Aorta (tissue), 5 donors: ENCODE measurements around the gene XYLT1. TPM values are rescaled to one million over a fixed set of nuclear protein-coding genes. Genes with fewer than 3 reads are reported as not detected.
A peak's percentile ranks its signal among the peaks of the same experiment; 100 is the strongest.

ENCODE experiments used
- ATAC-seq: fragments of 200-7000 bp; cut with Tn5 transposase; one replicate; pipeline ENCODE4 v1.9.1; 2022; ENCODE audit warnings: moderate library complexity; ENCODE audit not compliant: low FRiP score
- DNase-seq, 2 donors: peaks; one replicate each; pipeline ENCODE4 v3.0.0-alpha.2; 2020
- H3K27ac ChIP-seq, 2 donors: one replicate each; pipeline ENCODE4 v1.5.1; 2013; ENCODE audit warnings: low read length in 2 of 2, mild to moderate bottlenecking in 2 of 2, moderate library complexity in 2 of 2, control low read depth in 1 of 2, inconsistent platforms in 1 of 2, low read depth in 1 of 2
- H3K27me3 ChIP-seq, 2 donors: one replicate each; pipeline ENCODE4 v1.6.1; 2013; ENCODE audit warnings: control low read depth in 1 of 2, low read length in 1 of 2, mild to moderate bottlenecking in 1 of 2, moderate library complexity in 1 of 2; ENCODE audit not compliant: insufficient read depth in 2 of 2, control insufficient read depth in 1 of 2
- H3K36me3 ChIP-seq, 2 donors: one replicate each; pipeline ENCODE4 v1.6.1; 2013; ENCODE audit warnings: control low read depth in 1 of 2, low read length in 1 of 2, mild to moderate bottlenecking in 1 of 2; ENCODE audit not compliant: insufficient read depth in 2 of 2, control insufficient read depth in 1 of 2
- H3K4me1 ChIP-seq, 2 donors: one replicate each; pipeline ENCODE4 v1.6.1; 2013; ENCODE audit warnings: low read length in 2 of 2, control low read depth in 1 of 2, mild to moderate bottlenecking in 1 of 2, moderate library complexity in 1 of 2; ENCODE audit not compliant: insufficient read depth in 2 of 2, control insufficient read depth in 1 of 2
- H3K4me3 ChIP-seq, 2 donors: one replicate each; pipeline ENCODE4 v1.5.1; 2013; ENCODE audit warnings: low read length in 2 of 2, control low read depth in 1 of 2, mild to moderate bottlenecking in 1 of 2
- H3K9me3 ChIP-seq: one replicate; pipeline ENCODE4 v1.6.1; 2013; ENCODE audit warnings: mild to moderate bottlenecking, low read length; ENCODE audit not compliant: control insufficient read depth
- WGBS, 2 donors: extraction: QIAGEN DNeasy Blood & Tissue Kit; methylation state at CpG; one replicate each; pipeline ENCODE4 v1.1.7; 2013; 5-methylcytosine and 5-hydroxymethylcytosine counted together
- intact Hi-C, 2 donors: fragments of 100-400 bp; cut with DNase I; formaldehyde crosslinking; loops; one replicate each; pipeline versions ENCODE4 v1.14.2 to v1.15.0; 2022
- polyA plus RNA-seq, 2 donors: library from polyadenylated mRNA; stranded (reverse); fragments of 200-250 nt; gene quantifications; one replicate each; pipeline ENCODE4 v1.2.3, GENCODE V29; 2013
- total RNA-seq, 2 donors: library from RNA; stranded (reverse); fragmentation: NEBNext Ultra II Directional; extraction: Animal tissue kit (Norgen Biotek cat#: 25700); gene quantifications; one replicate each; pipeline ENCODE4 v1.2.1, GENCODE V29; 2021
- donor health status: healthy with polysubstance abuse.
- donor health status: Bipolar disorder and iron deficiency.
- donor health status: DM: no; HTN: no; CAD: no.
- donor health status: DM: no; HTN: no; CAD: no.
- donor health status: DM: yes; HTN: yes; CAD: no.

The XYLT1 gene
- total and polyA plus RNA-seq, 4 donors, result 1.3 to 15.9 (median 8.6) TPM

- ATAC-seq (no peak), DNase-seq (no peak)
- Histone ChIP-seq H3K27me3 (no peaks in the 10 kb centered on the region), H3K4me3 (no peak overlapping the region), H3K36me3 (no peaks in the 10 kb centered on the region), H3K9me3 (no peaks in the 10 kb centered on the region), H3K27ac (no peak overlapping the region), H3K4me1 (peaks cover 0 to 4% of the 10 kb centered on the region in 2 donors)
- WGBS, 2 donors, result 97 to 98% methylated on average over 5 of the region's 5 CpGs
- intact Hi-C loops, result no loop called here
These were observed 238.8 kb downstream of the XYLT1 start for GRCh38 chr16:17231972-17232371.

- Histone ChIP-seq H3K27ac (no peak overlapping the region), H3K27me3 (no peaks in the 10 kb centered on the region), H3K9me3 (no peaks in the 10 kb centered on the region), H3K4me1 (peaks cover 0 to 4% of the 10 kb centered on the region in 2 donors), H3K4me3 (no peak overlapping the region), H3K36me3 (no peaks in the 10 kb centered on the region)
- no peak for ATAC-seq
- intact Hi-C loops, result no loop called here
- no peak for DNase-seq
- WGBS, 2 donors, result 97 to 98% methylated on average over 3 of the region's 3 CpGs
These were observed 239.7 kb downstream of the XYLT1 start for GRCh38 chr16:17230932-17231581.

GRCh38 chr16:17229766-17230165, 241.0 kb downstream of the XYLT1 start:
- 95 to 97% methylated on average over 4 of the region's 4 CpGs for WGBS, 2 donors
- H3K27me3 ChIP-seq, result no peaks in the 10 kb centered on the region
- DNase-seq, result no peak

GRCh38 chr16:17229131-17229530, 241.6 kb downstream of the XYLT1 start:
- Histone ChIP-seq H3K9me3 (no peaks in the 10 kb centered on the region), H3K4me1 (peaks cover 0 to 4% of the 10 kb centered on the region in 2 donors), H3K4me3 (no peak overlapping the region), H3K27ac (no peak overlapping the region), H3K27me3 (no peaks in the 10 kb centered on the region), H3K36me3 (no peaks in the 10 kb centered on the region)
- intact Hi-C loops, result no loop called here
- DNase-seq (no peak), ATAC-seq (no peak)
- WGBS, 2 donors, result 95 to 96% methylated on average over 6 of the region's 6 CpGs

More at GRCh38 chr16:17229766-17230165, 241.0 kb downstream of the XYLT1 start:
- no peak for ATAC-seq
- Histone ChIP-seq H3K36me3 (no peaks in the 10 kb centered on the region), H3K9me3 (no peaks in the 10 kb centered on the region), H3K4me3 (no peak overlapping the region), H3K4me1 (peaks cover 0 to 4% of the 10 kb centered on the region in 2 donors), H3K27ac (no peak overlapping the region)
- intact Hi-C loops, result no loop called here

- Histone ChIP-seq H3K27ac (no peak overlapping the region), H3K4me1 (no peaks in the 10 kb centered on the region), H3K27me3 (no peaks in the 10 kb centered on the region), H3K36me3 (no peaks in the 10 kb centered on the region), H3K4me3 (no peak overlapping the region), H3K9me3 (no peaks in the 10 kb centered on the region)
- no peak for ATAC-seq
- no peak for DNase-seq
- 91 to 92% methylated on average over 1 of the region's 1 CpG for WGBS, 2 donors
- intact Hi-C loops, result no loop called here
These were observed 242.1 kb downstream of the XYLT1 start for GRCh38 chr16:17228708-17229055.

- ATAC-seq (no peak), DNase-seq (no peak)
- H3K9me3 ChIP-seq, result no peaks in the 10 kb centered on the region
- intact Hi-C loops, result no loop called here
- no peak overlapping the region for H3K27ac ChIP-seq
- H3K4me3 ChIP-seq, result no peak overlapping the region
- 93 to 97% methylated on average over 7 of the region's 7 CpGs for WGBS, 2 donors
- H3K36me3 ChIP-seq, result no peaks in the 10 kb centered on the region
- no peaks in the 10 kb centered on the region for H3K27me3 ChIP-seq
- no peaks in the 10 kb centered on the region for H3K4me1 ChIP-seq
These were observed 242.6 kb downstream of the XYLT1 start for GRCh38 chr16:17228048-17228707.

- Histone ChIP-seq H3K27me3 (no peaks in the 10 kb centered on the region), H3K4me1 (no peaks in the 10 kb centered on the region), H3K27ac (no peak overlapping the region), H3K36me3 (no peaks in the 10 kb centered on the region), H3K9me3 (no peaks in the 10 kb centered on the region), H3K4me3 (no peak overlapping the region)
- no peak for DNase-seq
- intact Hi-C loops, result no loop called here
- WGBS, 2 donors, result 89 to 93% methylated on average over 2 of the region's 2 CpGs
- no peak for ATAC-seq
These were observed 243.5 kb downstream of the XYLT1 start for GRCh38 chr16:17227278-17227677.

GRCh38 chr16:17225541-17225940, 245.2 kb downstream of the XYLT1 start:
- H3K4me1 ChIP-seq, result no peaks in the 10 kb centered on the region
- no peaks in the 10 kb centered on the region for H3K27me3 ChIP-seq
- H3K9me3 ChIP-seq, result no peaks in the 10 kb centered on the region
- H3K27ac ChIP-seq, result peak overlapping the region in 1 of 2 donors; percentile 30
- WGBS, 2 donors, result 19 to 29% methylated on average over 7 of the region's 7 CpGs
- H3K36me3 ChIP-seq, result no peaks in the 10 kb centered on the region
- DNase-seq, result no peak
- H3K4me3 ChIP-seq, result no peak overlapping the region
- intact Hi-C loops, result no loop called here
- ATAC-seq, result peak; percentile 49

- intact Hi-C loops, result no loop called here
- Histone ChIP-seq H3K4me3 (no peak overlapping the region), H3K36me3 (no peaks in the 10 kb centered on the region), H3K9me3 (no peaks in the 10 kb centered on the region), H3K27me3 (no peaks in the 10 kb centered on the region), H3K4me1 (no peaks in the 10 kb centered on the region), H3K27ac (peak overlapping the region in 1 of 2 donors; percentile 30)
- peak; percentile 71 for ATAC-seq
- DNase-seq, result peak in 1 of 2 donors; percentile 72
- 3 to 5% methylated on average over 4 of the region's 4 CpGs for WGBS, 2 donors
These were observed 245.9 kb downstream of the XYLT1 start for GRCh38 chr16:17224879-17225281.
